GM23248 (cell line): Measurements from ENCODE around the gene NTF3. TPM values are rescaled to one million over a fixed set of nuclear protein-coding genes. Genes with fewer than 3 reads are reported as not detected.

ENCODE experiments used
- DNase-seq: peaks from one replicate; pipeline ENCODE4 v3.0.0-alpha.2; 2015
- H2AFZ ChIP-seq: fragments of 200-600 bp; sonication (generic); 2 replicates; pipeline ENCODE4 v1.6.1; 2016; ENCODE audit warnings: antibody characterized with exemption
- H3F3A ChIP-seq: fragments of 200-600 bp; sonication (generic); 2 replicates; pipeline ENCODE4 v1.6.1; 2016; ENCODE audit warnings: mild to moderate bottlenecking, antibody characterized with exemption, mixed run types; ENCODE audit not compliant: insufficient read depth
- H3K27ac ChIP-seq: fragments of 200-600 bp; sonication (generic); 2 replicates; pipeline ENCODE4 v1.5.1; 2016; ENCODE audit warnings: mild to moderate bottlenecking
- H3K27me3 ChIP-seq: fragments of 200-600 bp; sonication (generic); replicated peaks from 2 replicates; pipeline ENCODE4 v1.6.1; 2016; ENCODE audit warnings: mild to moderate bottlenecking; ENCODE audit not compliant: insufficient read depth
- H3K36me3 ChIP-seq: fragments of 200-600 bp; sonication (generic); 2 replicates; pipeline ENCODE4 v1.6.1; 2016; ENCODE audit warnings: low read depth, mild to moderate bottlenecking
- H3K4me1 ChIP-seq: fragments of 200-600 bp; sonication (generic); 2 replicates; pipeline ENCODE4 v1.6.1; 2016; ENCODE audit warnings: mild to moderate bottlenecking; ENCODE audit not compliant: insufficient read depth
- H3K4me2 ChIP-seq: fragments of 200-600 bp; sonication (generic); one replicate; pipeline ENCODE4 v1.6.1; 2016; ENCODE audit warnings: mild to moderate bottlenecking; ENCODE audit not compliant: unreplicated experiment
- H3K4me3 ChIP-seq: fragments of 200-600 bp; sonication (generic); 2 replicates; pipeline ENCODE4 v1.5.1; 2016; ENCODE audit warnings: mild to moderate bottlenecking
- H3K79me2 ChIP-seq: fragments of 200-600 bp; sonication (generic); 2 replicates; pipeline ENCODE4 v1.6.1; 2016; ENCODE audit warnings: mild to moderate bottlenecking; ENCODE audit not compliant: insufficient read depth
- H3K9ac ChIP-seq: fragments of 200-600 bp; sonication (generic); 2 replicates; pipeline ENCODE4 v1.6.1; 2016; ENCODE audit warnings: mild to moderate bottlenecking
- H3K9me2 ChIP-seq: fragments of 200-600 bp; sonication (generic); 2 replicates; pipeline ENCODE4 v1.6.1; 2016; ENCODE audit warnings: mixed run types, mild to moderate bottlenecking, moderate library complexity; ENCODE audit not compliant: insufficient read depth
- H3K9me3 ChIP-seq: fragments of 200-600 bp; sonication (generic); one replicate; pipeline ENCODE4 v1.6.1; 2017; ENCODE audit warnings: low read depth
- H4K20me1 ChIP-seq: fragments of 200-600 bp; sonication (generic); 2 replicates; pipeline ENCODE4 v1.6.0; 2016; ENCODE audit not compliant: insufficient read depth
- EZH2 ChIP-seq: fragments of 200-600 bp; sonication (generic); IDR thresholded peaks from 2 replicates; pipeline ENCODE4 v1.6.1; 2018; ENCODE audit warnings: antibody characterized with exemption, mild to moderate bottlenecking; ENCODE audit not compliant: insufficient read depth, poor library complexity, severe bottlenecking
- EZH2phosphoT487 ChIP-seq: fragments of 200-600 bp; sonication (generic); IDR thresholded peaks from 2 replicates; pipeline ENCODE4 v1.6.1; 2018; ENCODE audit warnings: antibody characterized with exemption, moderate library complexity, mild to moderate bottlenecking, low read depth; ENCODE audit not compliant: insufficient read depth
- WGBS, 2 experiments: methylation state at CpG; one replicate each; pipeline ENCODE4 v1.1.6; 2015 to 2017; ENCODE audit warnings: low lambda C conversion rate in 2 of 2, low coverage in 1 of 2; ENCODE audit errors: missing lambda C conversion rate in 2 of 2; 5-methylcytosine and 5-hydroxymethylcytosine counted together
- in situ Hi-C: fragments of 300-500 bp; cut with MboI; formaldehyde crosslinking; loops from 2 replicates; pipeline ENCODE4 v1.15.0; 2020
- polyA plus RNA-seq: library from polyadenylated mRNA; unstranded; fragments of >200 nt; fragmentation: Nextera tagmentation; extraction: Ambion mirVana; gene quantifications from 2 replicates; pipeline ENCODE4 v1.2.1, GENCODE V29; 2016
- total RNA-seq: library from RNA; depleted of rRNA; stranded (reverse); fragments of >200 nt; shearing (Covaris generic); gene quantifications from 2 replicates; pipeline ENCODE4 v1.2.3, GENCODE V29; 2014

Gene NTF3
- total and polyA plus RNA-seq, 2 experiments from 2014 or later, result 4.8 to 6.0 TPM

- no peaks in the 10 kb centered on the region for H3F3A ChIP-seq
- TF ChIP-seq EZH2phosphoT487 (no peak), EZH2 (no peak)
- no peaks in the 10 kb centered on the region for H3K36me3 ChIP-seq
- no peaks in the 10 kb centered on the region for H3K4me1 ChIP-seq
- H3K9me3 ChIP-seq, result no peaks in the 10 kb centered on the region
- in situ Hi-C loops, result no loop called here
- no peak overlapping the region for H2AFZ ChIP-seq
- H3K79me2 ChIP-seq, result no peaks in the 10 kb centered on the region
- H3K27ac ChIP-seq, result no peak overlapping the region
- H3K9ac ChIP-seq, result no peak overlapping the region
- no peak overlapping the region for H3K4me3 ChIP-seq
- WGBS, 2 experiments, result 82 to 86% methylated on average over 6 of the region's 6 CpGs
- H3K4me2 ChIP-seq, result no peak overlapping the region
- H4K20me1 ChIP-seq, result no peaks in the 10 kb centered on the region
- DNase-seq, result no peak
- H3K9me2 ChIP-seq, result no peaks in the 10 kb centered on the region
- H3K27me3 ChIP-seq, result no peaks in the 10 kb centered on the region
These were observed 44.4 kb downstream of the NTF3 start for GRCh38 chr12:5476356-5476755.

GRCh38 chr12:5478081-5478706, 46.3 kb downstream of the NTF3 start:
- H3K4me1 ChIP-seq, result no peaks in the 10 kb centered on the region
- no peak for TF ChIP-seq EZH2phosphoT487
- TF ChIP-seq EZH2, result no peak
- H3F3A ChIP-seq, result no peaks in the 10 kb centered on the region
- in situ Hi-C loops, result no loop called here
- no peak overlapping the region for H3K4me2 ChIP-seq
- H3K9ac ChIP-seq, result no peak overlapping the region
- H3K27ac ChIP-seq, result no peak overlapping the region
- no peaks in the 10 kb centered on the region for H4K20me1 ChIP-seq
- no peaks in the 10 kb centered on the region for H3K9me2 ChIP-seq
- H3K27me3 ChIP-seq, result no peaks in the 10 kb centered on the region
- H3K36me3 ChIP-seq, result no peaks in the 10 kb centered on the region
- no peaks in the 10 kb centered on the region for H3K9me3 ChIP-seq
- no peak overlapping the region for H3K4me3 ChIP-seq
- no peak overlapping the region for H2AFZ ChIP-seq
- 78 to 84% methylated on average over 8 of the region's 8 CpGs for WGBS, 2 experiments
- H3K79me2 ChIP-seq, result no peaks in the 10 kb centered on the region
- no peak for DNase-seq

- in situ Hi-C loops, result no loop called here
- 67 to 74% methylated on average over 3 of the region's 3 CpGs for WGBS, 2 experiments
- no peak overlapping the region for H3K9ac ChIP-seq
- H3K27me3 ChIP-seq, result no peaks in the 10 kb centered on the region
- H3K79me2 ChIP-seq, result no peaks in the 10 kb centered on the region
- H3K4me3 ChIP-seq, result no peak overlapping the region
- H3K27ac ChIP-seq, result no peak overlapping the region
- no peaks in the 10 kb centered on the region for H4K20me1 ChIP-seq
- no peak overlapping the region for H3K4me2 ChIP-seq
- no peaks in the 10 kb centered on the region for H3K9me3 ChIP-seq
- no peaks in the 10 kb centered on the region for H3K4me1 ChIP-seq
- DNase-seq, result no peak
- TF ChIP-seq EZH2phosphoT487, result no peak
- TF ChIP-seq EZH2, result no peak
- no peaks in the 10 kb centered on the region for H3F3A ChIP-seq
- H3K9me2 ChIP-seq, result no peaks in the 10 kb centered on the region
- H3K36me3 ChIP-seq, result no peaks in the 10 kb centered on the region
- H2AFZ ChIP-seq, result no peak overlapping the region
These were observed 47.9 kb downstream of the NTF3 start for GRCh38 chr12:5479761-5480160.

- no peaks in the 10 kb centered on the region for H4K20me1 ChIP-seq
- H3K27me3 ChIP-seq, result no peaks in the 10 kb centered on the region
- no peaks in the 10 kb centered on the region for H3K79me2 ChIP-seq
- 50 to 57% methylated on average over 19 to 21 of the region's 21 CpGs for WGBS, 2 experiments
- H3K4me3 ChIP-seq, result no peak overlapping the region
- in situ Hi-C loops, result no loop called here
- DNase-seq, result peak; percentile 4
- no peaks in the 10 kb centered on the region for H3F3A ChIP-seq
- H3K36me3 ChIP-seq, result no peaks in the 10 kb centered on the region
- H3K9ac ChIP-seq, result no peak overlapping the region
- H3K4me2 ChIP-seq, result no peak overlapping the region
- no peaks in the 10 kb centered on the region for H3K9me2 ChIP-seq
- H3K9me3 ChIP-seq, result no peaks in the 10 kb centered on the region
- TF ChIP-seq EZH2phosphoT487, result no peak
- TF ChIP-seq EZH2, result no peak
- no peaks in the 10 kb centered on the region for H3K4me1 ChIP-seq
- H3K27ac ChIP-seq, result no peak overlapping the region
- no peak overlapping the region for H2AFZ ChIP-seq
These were observed 48.5 kb downstream of the NTF3 start for GRCh38 chr12:5480218-5480937.

- no peak for DNase-seq
- H4K20me1 ChIP-seq, result no peaks in the 10 kb centered on the region
- H3F3A ChIP-seq, result no peaks in the 10 kb centered on the region
- no peak overlapping the region for H3K4me2 ChIP-seq
- H3K9ac ChIP-seq, result no peak overlapping the region
- H3K27ac ChIP-seq, result no peak overlapping the region
- in situ Hi-C loops, result no loop called here
- no peaks in the 10 kb centered on the region for H3K27me3 ChIP-seq
- no peaks in the 10 kb centered on the region for H3K79me2 ChIP-seq
- H3K4me1 ChIP-seq, result no peaks in the 10 kb centered on the region
- no peak overlapping the region for H3K4me3 ChIP-seq
- WGBS, 2 experiments, result 42 to 44% methylated on average over 9 to 10 of the region's 10 CpGs
- H2AFZ ChIP-seq, result no peak overlapping the region
- TF ChIP-seq EZH2phosphoT487, result no peak
- no peak for TF ChIP-seq EZH2
- no peaks in the 10 kb centered on the region for H3K9me2 ChIP-seq
- no peaks in the 10 kb centered on the region for H3K36me3 ChIP-seq
- no peaks in the 10 kb centered on the region for H3K9me3 ChIP-seq
These were observed 49.0 kb downstream of the NTF3 start for GRCh38 chr12:5480938-5481303.
